GM19463 (cell line): ENCODE data around the gene PGF.
A peak's percentile ranks its signal among the peaks of the same experiment; 100 is the strongest.

ENCODE experiments used
- ATAC-seq: cut with Tn5 transposase; IDR thresholded peaks from one replicate; pipeline ENCODE4 v1.9.1; 2021; ENCODE audit warnings: mild to moderate bottlenecking, moderate library complexity; ENCODE audit not compliant: unreplicated experiment

PGF gene

GRCh38 chr14:74905595-74906142, 49.7 kb downstream of the PGF start:
- ATAC-seq: no peak

DNA sequence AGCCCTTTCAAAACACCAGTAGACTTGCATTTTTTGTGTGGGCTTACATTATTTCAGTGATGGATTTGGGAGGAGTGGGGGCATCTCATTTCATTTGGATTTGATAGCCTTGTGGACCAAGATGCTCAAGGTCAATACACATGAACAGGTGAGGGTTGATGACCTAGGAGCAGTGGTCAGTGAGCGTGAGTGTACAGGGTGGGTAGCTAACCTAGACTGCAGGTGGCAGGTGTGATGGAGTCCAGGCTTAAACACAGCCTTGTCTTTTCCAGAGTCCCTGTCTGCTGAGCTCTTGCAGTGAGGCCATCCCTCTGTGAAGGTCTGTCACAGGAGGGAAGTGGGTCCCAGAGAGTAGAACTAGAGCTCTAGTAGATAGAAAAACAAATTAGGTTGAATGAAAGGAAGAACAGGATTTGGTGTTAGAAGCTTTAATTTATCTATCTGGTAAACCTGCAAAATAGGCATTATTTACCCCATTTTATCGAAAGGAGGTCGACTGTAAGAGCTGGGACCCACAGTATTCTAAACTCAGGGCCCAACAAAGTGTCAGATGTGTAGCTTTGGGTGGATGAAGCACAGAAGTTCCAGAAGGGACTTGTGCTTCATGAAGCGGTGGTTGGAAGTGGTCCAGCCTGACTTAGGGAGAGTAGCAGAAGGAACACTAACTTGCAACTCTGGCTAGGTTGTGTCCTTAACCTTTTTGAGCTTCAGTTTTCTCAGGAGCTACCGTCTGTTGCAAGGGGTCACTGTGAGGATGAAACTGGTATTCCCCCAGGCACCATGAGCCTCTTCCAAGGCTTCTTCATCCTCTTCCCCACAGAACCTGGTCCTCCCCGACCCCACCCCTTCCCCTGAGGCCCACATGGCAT, 50.5 kb downstream of the PGF start:
- ATAC-seq: no peak

DNA sequence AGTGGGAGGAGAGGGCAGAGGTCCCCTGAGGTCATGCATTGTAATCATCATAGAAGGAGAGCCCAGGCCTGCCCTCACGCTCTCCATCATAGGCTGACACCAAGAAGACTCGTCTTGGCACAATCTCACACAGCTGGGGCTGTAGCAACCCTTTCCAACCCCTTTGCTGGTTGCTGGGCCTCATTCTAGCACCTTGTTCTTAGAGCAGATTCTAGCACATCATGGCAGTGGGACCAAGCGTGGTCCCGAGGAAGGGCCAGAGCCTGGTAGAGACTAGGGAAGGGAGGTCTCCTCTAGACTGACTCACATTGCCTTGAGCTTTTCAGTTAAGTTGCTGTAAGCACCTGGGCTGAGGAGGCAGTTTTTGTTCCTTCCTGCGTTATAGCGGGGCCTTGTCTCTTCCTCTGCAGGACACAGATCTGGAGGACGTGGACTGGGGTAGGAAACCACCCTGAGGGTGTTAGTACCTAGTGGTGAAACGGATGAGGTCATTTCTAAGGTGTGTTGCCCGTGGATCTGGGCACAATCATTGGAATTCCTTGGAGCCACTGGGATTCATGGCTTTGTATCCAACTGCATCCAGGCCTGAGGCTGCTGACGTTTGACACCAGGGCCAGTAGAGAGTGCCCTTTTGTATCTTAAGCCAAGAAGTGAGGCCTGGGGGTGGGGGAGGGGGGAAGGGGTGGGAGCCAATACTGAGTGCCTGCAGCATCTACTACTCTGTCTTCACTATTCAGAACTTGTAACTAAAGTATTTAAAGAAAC, 52.3 kb downstream of the PGF start:
- ATAC-seq: no peak

GRCh38 chr14:74898694-74899093, 56.7 kb downstream of the PGF start:
- ATAC-seq: no peak

DNA sequence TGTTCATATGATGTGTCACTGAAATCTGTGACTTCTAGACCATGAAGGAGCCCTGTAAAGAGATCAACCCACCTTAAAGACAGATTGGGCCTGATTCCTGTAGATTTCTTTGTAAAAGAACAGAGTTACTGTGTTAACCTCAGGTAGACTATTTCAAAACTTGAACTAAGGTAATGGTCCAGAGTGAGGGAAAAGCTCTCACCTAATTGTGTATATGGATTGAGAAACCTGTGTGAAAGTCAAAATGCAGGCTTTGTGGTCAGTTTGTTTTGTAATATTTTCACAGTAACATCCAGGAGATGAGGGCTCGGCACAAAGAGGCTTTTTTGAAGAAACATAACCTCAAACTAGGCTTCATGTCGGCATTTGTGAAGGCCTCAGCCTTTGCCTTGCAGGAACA, 57.3 kb downstream of the PGF start:
- ATAC-seq: no peak

- ATAC-seq: no peak
These were observed 57.8 kb downstream of the PGF start for GRCh38 chr14:74897642-74898041.

DNA sequence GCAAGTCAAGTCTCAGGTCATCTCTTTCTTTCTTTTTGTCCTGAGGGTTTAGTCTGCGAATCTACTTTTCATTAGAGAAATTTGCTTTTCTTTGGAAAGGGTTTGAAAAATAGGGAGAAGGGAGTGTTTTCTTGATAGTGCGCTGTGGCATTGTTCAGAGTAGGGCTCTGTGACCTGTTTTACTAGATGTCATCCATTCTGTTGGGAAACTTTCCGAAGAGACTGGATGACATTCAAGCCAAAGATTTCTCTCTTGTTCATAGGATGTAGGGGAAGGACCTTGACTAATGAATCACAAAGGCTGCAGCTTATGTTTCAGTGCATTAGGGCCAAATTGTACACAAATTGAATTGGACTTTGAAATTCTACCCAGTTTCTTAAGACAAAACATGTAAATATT, 59.0 kb downstream of the PGF start:
- no peak for ATAC-seq

DNA sequence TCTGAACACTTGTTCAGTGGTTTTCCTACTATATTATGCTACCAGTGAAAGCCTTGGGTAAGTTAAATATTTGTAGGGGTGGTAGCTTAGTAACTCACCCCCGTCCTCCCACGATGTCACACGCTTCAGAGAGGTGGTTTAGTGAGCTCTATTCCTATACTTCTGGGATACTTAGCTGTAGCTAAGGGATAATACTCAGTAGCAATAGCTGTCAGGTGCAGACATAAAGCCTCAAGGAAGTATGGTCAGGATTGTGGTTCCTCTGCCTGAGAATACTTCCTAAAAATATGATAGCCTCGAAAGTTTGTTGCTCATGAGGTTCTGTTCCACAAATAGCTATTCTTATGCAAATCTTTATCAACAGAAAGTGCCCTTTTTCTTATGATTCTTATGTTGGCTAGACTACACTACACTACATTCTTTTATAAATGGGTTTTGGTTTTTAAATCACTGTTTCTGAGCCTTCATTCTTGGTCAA, 61.7 kb downstream of the PGF start:
- peak; percentile 58 for ATAC-seq

DNA sequence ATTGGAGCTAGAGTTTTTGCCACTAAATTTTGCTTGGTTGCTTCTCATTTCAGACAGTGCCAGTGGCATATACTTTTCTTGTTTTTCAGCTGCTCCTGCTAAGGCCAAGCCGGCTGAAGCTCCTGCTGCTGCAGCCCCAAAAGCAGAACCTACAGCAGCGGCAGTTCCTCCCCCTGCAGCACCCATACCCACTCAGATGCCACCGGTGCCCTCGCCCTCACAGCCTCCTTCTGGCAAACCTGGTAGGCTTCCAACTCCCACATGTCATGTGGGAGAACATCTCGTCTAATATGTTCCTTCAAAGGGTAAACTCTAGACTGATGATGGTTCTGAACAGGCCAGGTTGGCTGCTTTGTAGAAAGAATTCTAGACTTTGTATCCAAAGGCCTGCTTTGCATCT, 62.7 kb downstream of the PGF start:
- ATAC-seq: no peak

- no peak for ATAC-seq
These were observed 63.5 kb downstream of the PGF start for GRCh38 chr14:74891870-74892269.
